ENCODE data around the gene PIP5K1C. TPM values are rescaled to one million over a fixed set of nuclear protein-coding genes. Genes with fewer than 3 reads are reported as not detected.

The PIP5K1C gene
- total RNA-seq, 1 experiment from 2014 or later: 26.9 TPM

DNA sequence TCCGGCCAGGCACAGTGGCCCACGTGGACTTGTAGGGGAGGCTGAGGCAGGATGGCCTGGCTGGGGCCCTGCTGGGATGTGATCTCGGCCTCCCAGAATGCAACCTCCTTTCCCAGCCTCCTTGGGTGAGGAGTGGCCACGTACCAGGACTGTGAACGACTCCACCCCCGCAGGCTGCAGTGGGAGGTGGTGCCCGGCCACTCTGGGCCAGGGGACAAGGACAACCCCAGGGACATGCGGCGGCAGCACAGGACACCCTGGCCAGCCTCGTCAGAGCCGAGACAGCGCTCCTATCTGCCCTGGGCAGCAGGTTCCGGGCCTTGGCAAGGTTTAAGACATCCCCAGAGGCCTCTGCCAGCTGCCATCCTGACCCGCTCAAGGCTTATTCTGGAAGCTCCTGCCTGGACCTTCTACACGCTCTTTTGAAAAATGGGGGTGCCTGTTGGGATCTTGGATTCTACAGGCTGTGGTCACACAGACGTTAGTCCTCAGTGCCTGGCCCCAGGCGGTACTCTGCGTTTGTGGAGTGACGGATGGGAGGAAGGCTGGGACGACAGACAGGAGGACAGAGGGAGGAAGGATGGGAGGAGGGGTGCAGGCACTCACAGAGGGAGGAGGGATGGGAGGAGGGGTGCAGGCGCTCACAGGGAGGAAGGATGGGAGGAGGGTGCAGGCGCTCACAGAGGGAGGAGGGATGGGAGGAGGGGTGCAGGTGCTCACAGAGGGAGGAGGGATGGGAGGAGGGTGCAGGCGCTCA lies 53.8 kb downstream of the PIP5K1C start:
- Histone ChIP-seq H2AFZ (ENCODE audit: low read depth, low read length, poor library complexity, severe bottlenecking) (no peak overlapping the region), H3K9me2 (ENCODE audit: insufficient read depth) (no peaks in the 10 kb centered on the region), H3K36me3 (ENCODE audit: control insufficient read depth in 1 of 2, insufficient read depth in 2 of 2, low read length in 2 of 2) (no peaks in the 10 kb centered on the region), H3K27ac (ENCODE audit: low read depth, low read length) (no peak overlapping the region), H3K4me1 (ENCODE audit: control insufficient read depth in 1 of 2, insufficient read depth in 2 of 2, low read length in 2 of 2) (peaks cover 3 to 10% of the 10 kb centered on the region in 2 experiments; a peak in 3 of 4 replicates), H3K4me2 (ENCODE audit: low read length) (no peak overlapping the region), H3K9ac (ENCODE audit: low read length) (no peak overlapping the region), H3K27me3 (ENCODE audit: insufficient read depth, low read length) (no peaks in the 10 kb centered on the region), H3K9me3 (ENCODE audit: control insufficient read depth in 1 of 2, insufficient read depth in 1 of 2, low read depth in 1 of 2, low read length in 2 of 2) (no peaks in the 10 kb centered on the region), H4K20me1 (ENCODE audit: insufficient read depth) (no peaks in the 10 kb centered on the region), H3K79me2 (ENCODE audit: insufficient read depth, low read length) (no peaks in the 10 kb centered on the region), H3K4me3 (replicated peaks in 1 of 2; ENCODE audit: low read depth in 1 of 2, low read length in 2 of 2) (no peak overlapping the region)
- DNase-seq (ENCODE audit: low read depth, low spot score) (no peak), ATAC-seq (no peak)
- TF ChIP-seq EZH2 (IDR thresholded peaks at IDR 0.05) (no peak), YY1 (IDR thresholded peaks at IDR 0.05; ENCODE audit: extremely low read depth, insufficient replicate concordance, low read depth, low read length) (no peak), CEBPB (IDR thresholded peaks at IDR 0.05; ENCODE audit: low read depth) (no peak), ZNF274 (IDR thresholded peaks at IDR 0.05; ENCODE audit: low read depth, low read length) (no peak), SP1 (IDR thresholded peaks at IDR 0.05; ENCODE audit: low read depth) (no peak), SRF (IDR thresholded peaks at IDR 0.05; ENCODE audit: low read depth) (no peak), ZFX (IDR thresholded peaks at IDR 0.05) (no peak), POLR2A (IDR thresholded peaks at IDR 0.05; ENCODE audit: borderline replicate concordance, extremely low read depth, insufficient read depth, insufficient read length) (no peak), FOSL1 (IDR thresholded peaks at IDR 0.05; ENCODE audit: low read depth) (no peak), CBX3 (IDR thresholded peaks at IDR 0.05; ENCODE audit: low read depth) (no peak), SIN3A (IDR thresholded peaks at IDR 0.05; ENCODE audit: low read depth) (no peak), TCF7L2 (IDR thresholded peaks at IDR 0.05; ENCODE audit: borderline replicate concordance, extremely low read depth, insufficient read depth, insufficient read length) (no peak)
- TF ChIP-seq, protein P1, sequence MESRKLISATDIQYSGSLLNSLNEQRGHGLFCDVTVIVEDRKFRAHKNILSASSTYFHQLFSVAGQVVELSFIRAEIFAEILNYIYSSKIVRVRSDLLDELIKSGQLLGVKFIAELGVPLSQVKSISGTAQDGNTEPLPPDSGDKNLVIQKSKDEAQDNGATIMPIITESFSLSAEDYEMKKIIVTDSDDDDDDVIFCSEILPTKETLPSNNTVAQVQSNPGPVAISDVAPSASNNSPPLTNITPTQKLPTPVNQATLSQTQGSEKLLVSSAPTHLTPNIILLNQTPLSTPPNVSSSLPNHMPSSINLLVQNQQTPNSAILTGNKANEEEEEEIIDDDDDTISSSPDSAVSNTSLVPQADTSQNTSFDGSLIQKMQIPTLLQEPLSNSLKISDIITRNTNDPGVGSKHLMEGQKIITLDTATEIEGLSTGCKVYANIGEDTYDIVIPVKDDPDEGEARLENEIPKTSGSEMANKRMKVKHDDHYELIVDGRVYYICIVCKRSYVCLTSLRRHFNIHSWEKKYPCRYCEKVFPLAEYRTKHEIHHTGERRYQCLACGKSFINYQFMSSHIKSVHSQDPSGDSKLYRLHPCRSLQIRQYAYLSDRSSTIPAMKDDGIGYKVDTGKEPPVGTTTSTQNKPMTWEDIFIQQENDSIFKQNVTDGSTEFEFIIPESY (IDR thresholded peaks at IDR 0.05; ENCODE audit: extremely low read depth, insufficient replicate concordance, low read length): no peak
- TF ChIP-seq, protein P2, sequence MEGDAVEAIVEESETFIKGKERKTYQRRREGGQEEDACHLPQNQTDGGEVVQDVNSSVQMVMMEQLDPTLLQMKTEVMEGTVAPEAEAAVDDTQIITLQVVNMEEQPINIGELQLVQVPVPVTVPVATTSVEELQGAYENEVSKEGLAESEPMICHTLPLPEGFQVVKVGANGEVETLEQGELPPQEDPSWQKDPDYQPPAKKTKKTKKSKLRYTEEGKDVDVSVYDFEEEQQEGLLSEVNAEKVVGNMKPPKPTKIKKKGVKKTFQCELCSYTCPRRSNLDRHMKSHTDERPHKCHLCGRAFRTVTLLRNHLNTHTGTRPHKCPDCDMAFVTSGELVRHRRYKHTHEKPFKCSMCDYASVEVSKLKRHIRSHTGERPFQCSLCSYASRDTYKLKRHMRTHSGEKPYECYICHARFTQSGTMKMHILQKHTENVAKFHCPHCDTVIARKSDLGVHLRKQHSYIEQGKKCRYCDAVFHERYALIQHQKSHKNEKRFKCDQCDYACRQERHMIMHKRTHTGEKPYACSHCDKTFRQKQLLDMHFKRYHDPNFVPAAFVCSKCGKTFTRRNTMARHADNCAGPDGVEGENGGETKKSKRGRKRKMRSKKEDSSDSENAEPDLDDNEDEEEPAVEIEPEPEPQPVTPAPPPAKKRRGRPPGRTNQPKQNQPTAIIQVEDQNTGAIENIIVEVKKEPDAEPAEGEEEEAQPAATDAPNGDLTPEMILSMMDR (IDR thresholded peaks at IDR 0.05 in 2 of 3, conservative IDR thresholded peaks at IDR 0.05 in 1 of 3; ENCODE audit: borderline replicate concordance in 1 of 3, insufficient read depth in 1 of 3, low read depth in 2 of 3, low read length in 2 of 3): no peak
- TF ChIP-seq, protein P3, sequence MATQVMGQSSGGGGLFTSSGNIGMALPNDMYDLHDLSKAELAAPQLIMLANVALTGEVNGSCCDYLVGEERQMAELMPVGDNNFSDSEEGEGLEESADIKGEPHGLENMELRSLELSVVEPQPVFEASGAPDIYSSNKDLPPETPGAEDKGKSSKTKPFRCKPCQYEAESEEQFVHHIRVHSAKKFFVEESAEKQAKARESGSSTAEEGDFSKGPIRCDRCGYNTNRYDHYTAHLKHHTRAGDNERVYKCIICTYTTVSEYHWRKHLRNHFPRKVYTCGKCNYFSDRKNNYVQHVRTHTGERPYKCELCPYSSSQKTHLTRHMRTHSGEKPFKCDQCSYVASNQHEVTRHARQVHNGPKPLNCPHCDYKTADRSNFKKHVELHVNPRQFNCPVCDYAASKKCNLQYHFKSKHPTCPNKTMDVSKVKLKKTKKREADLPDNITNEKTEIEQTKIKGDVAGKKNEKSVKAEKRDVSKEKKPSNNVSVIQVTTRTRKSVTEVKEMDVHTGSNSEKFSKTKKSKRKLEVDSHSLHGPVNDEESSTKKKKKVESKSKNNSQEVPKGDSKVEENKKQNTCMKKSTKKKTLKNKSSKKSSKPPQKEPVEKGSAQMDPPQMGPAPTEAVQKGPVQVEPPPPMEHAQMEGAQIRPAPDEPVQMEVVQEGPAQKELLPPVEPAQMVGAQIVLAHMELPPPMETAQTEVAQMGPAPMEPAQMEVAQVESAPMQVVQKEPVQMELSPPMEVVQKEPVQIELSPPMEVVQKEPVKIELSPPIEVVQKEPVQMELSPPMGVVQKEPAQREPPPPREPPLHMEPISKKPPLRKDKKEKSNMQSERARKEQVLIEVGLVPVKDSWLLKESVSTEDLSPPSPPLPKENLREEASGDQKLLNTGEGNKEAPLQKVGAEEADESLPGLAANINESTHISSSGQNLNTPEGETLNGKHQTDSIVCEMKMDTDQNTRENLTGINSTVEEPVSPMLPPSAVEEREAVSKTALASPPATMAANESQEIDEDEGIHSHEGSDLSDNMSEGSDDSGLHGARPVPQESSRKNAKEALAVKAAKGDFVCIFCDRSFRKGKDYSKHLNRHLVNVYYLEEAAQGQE (IDR thresholded peaks at IDR 0.05; ENCODE audit: low read depth): no peak
- RAD21 ChIA-PET (ENCODE audit: low non-redundant PET in 1 of 2, low total read pairs in 2 of 2, uncharacterized antibody in 2 of 2, unreplicated experiment in 2 of 2): no interaction called here
- POLR2A ChIA-PET: no interaction called here
- intact Hi-C loops (cut with micrococcal nuclease): no loop called here
- CTCF ChIA-PET: no interaction called here
- BruUV-seq (replicated peaks): no TSS peak
